ENCODE results near the gene SLC26A5.
A peak's percentile ranks its signal among the peaks of the same experiment; 100 is the strongest.
"Not testable (repeated sequence)": the region's sequence is repeated elsewhere in the genome, so short reads cannot be mapped to it uniquely, and the experiment has no call there.

The SLC26A5 gene

DNA sequence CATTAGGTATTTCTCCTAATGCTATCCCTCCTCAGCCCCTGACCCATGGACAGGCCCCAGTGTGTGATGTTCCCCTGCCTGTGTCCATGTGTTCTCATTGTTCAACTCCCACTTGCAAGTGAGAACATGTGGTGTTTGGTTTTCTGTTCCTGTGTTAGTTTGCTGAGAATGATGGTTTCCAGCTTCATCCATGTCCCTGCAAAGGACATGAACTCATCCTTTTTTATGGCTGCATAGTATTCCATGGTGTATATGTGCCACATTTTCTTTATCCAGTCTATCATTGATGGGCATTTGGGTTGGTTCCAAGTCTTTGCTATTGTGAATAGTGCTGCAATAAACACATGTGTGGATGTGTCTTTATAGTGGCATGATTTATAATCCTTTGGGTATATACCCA is 46.3 kb downstream of the SLC26A5 start:
- DNase-seq (ENCODE audit: low read depth), result not testable (repeated sequence)

DNA sequence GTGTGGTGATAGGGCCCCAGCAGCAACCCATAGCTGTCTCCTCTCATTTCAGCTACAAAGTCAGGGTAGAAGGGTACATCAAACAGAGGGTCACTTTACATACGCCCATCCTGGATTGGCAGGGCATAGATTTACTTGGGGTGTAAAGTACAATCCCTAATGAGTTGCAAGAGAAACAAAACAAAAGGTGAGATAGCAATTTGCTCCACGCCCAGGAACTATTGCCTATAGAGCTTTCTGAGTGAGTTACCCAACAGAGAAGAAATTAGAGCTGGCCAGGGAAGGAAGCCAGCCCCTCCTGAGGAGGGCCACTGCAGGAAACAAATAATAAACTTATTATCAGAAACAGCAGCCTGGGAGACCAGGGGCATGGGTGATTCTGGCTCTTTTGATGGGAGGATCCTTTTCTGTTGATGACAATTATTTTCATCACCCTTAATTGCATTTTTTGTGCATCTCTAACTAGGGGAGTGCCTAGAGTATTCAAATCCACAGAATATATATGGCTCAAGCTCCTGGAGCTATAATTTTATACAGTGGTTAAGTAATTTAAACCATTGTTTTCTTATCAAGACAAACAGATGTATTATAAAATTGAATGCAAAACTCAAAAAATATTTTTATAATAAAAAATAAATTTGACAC is 47.4 kb downstream of the SLC26A5 start:
- DNase-seq (ENCODE audit: low read depth), result no peak

DNA sequence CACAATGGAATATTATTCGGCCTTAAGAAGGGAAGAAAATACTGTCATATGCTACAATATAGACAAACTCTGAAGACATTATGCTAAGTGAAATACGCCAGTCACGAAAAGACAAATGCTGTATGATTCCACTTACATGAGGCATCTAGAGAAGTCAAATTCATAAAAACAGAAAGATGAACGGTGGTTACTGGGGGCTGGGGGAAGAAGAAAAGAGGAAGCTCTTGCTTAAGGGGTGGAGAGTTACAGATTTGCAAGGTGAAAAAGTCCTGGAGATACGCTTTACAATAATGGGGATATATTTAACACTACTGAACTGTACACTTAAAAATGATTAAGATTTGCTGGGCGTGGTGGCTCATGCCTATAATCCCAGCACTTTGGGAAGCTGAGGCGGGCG is 49.5 kb downstream of the SLC26A5 start:
- DNase-seq (ENCODE audit: low read depth), result no peak

DNA sequence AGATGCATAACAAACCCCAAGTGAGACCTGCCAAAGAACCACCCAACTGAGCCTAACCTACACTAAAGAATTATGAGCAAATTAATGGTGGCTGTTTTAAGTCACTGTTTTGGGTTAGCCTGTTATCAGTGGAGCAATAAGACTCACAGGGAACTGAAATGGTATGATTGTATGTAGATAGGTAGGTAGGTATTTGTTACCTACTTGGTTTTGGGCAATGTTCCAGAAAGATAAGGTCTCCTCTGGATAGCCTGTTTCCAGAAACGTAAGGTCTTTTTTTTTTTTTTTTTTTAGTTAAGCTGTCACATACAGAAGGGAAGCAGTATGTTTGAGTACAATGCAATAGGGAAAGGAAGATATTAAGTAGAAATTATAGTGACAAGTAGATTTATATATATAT is 50.9 kb downstream of the SLC26A5 start:
- DNase-seq (ENCODE audit: low read depth), result no peak

DNA sequence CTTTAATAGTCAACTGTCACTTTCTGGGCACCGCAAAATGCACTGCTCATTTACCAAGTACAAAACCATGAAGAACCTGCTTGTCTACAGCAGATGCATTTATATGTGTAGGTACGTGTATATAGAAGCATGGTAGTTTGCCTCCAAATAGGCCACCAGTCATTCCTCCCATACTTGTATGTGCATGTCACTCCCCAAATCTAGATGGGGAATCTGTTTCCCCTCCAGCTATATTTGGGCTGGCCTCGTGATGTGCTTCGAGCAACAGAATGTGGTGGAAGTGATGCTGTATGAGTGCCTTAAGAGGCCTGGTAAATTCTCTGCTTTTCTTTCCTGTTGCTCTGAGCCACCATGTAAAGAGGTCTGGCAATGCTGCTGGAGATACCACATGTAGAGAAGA is 51.4 kb downstream of the SLC26A5 start:
- DNase-seq (ENCODE audit: low read depth), result no peak

DNA sequence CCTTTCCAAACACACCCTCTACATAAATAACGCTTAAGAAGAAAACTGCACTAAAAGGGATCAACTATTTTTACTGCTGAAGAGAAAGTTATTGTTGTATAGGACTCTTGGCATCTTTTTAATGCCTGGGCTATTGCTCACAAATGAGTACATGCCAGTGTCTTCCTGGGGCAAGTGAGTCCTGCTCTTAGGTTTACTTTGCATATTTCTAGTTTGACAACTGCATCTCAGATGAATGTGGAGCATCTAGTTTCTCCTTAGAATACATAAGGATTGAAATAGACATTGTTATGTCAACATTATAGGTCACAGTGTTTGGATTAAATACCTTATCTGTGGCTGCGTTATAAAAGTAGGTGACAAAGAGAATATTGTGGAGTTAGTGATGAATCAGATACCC is 54.0 kb downstream of the SLC26A5 start:
- DNase-seq (ENCODE audit: low read depth), result no peak

DNA sequence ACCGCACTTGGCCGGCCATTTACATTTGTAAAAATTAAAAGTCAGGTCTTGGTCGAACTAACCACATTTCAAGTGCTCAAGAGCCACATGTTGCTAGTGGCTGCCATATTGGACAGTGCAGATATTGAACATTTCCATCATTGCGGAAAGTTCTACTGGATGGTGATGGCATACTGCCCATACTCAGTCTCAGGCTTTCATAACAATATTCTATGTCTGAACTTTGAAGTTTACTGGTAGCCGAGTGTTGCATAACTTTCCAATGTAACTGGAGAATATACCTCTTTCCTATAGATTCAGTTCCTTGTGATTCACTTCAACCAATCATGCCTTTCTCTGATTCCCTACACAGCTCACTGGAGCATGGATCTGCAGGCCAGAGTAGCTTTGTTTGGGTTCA is 54.9 kb downstream of the SLC26A5 start:
- DNase-seq (ENCODE audit: low read depth), result no peak

DNA sequence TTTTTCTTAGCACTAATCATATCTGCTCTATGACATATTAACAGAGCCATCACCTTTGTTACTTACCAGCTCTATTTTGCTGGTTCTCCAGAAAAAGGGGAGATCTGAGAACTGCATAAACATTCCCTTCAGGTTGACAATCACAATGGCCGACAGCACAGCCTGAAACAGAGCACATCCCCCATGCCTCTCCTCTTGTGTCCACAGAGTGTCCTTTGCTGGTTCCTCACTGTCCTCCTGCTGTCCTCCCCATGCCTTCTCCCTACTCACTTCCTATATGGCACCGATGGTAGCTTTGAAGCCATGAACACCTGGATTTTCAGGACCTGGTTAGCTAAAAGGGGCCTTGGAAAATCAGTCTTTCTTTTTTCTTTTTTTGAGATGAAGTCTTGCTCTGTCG is 56.7 kb downstream of the SLC26A5 start:
- DNase-seq (ENCODE audit: low read depth), result no peak

DNA sequence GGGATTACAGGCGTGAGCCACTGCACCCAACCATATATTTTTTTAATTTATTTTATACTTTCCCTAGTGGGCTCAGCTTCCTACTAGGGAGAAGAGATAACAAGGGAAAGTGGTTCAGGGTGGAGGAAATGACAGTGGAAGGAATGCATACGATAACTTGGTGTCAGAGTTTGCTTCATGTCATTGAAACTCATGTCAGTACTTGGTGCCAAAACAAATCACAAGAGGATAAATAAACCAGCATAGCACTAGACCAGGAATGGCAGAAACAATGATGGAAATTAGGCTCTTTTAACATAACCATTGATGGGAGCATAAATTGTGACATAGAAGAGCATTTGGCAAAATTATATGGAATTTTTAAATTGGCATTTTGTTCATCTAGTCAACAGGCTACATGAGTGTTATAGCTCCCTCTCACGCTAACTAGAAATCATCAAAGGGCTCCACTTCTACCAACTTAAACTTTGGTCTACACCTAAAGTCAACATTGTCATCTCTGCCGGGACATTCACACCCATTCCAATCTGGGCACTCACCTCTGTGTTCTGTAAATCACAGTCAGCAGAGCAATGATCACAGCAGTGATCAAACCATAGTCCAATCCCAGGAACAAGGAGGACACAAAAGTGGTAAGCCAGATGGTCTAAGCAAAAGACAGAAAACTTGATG is 57.4 kb downstream of the SLC26A5 start:
- DNase-seq (ENCODE audit: low read depth), result no peak

DNA sequence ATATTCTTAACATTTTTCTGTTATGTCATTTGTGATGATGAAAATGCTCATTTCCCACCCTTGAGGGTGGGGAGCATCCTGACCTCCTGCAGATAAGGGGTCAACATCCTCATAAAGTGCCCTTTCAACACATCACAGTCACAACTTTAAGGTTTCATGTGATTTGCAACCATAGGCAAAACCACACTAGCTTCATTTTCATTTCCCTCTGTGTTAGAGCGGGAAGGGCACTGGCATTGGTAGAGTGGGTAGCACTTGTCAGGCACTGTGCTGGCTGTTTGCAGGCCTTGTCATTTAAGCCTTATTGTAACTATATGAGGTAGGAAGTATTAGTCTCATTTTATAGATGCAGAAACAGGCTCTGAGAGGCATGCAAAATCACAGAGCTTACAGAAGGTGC is 58.8 kb downstream of the SLC26A5 start:
- no peak for DNase-seq (ENCODE audit: low read depth)

DNA sequence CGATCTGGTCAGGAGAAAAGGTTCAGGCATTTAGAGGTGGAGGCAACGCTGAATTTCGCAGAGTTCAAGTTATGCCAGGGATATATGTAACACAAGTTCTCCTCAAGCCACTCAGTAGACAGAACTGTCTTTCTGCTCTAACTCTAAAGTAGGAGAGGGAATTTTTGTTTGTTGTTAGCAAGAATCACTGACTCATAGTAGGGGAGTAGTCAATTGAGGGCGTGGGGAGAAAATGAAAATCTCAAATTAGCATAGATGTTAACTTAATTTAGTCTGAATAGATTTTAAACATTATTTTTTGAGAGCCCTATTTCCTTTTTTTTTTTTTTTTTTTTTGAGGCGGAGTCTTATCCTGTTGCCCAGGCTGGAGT is 64.0 kb downstream of the SLC26A5 start:
- DNase-seq (ENCODE audit: low read depth), result no peak

DNA sequence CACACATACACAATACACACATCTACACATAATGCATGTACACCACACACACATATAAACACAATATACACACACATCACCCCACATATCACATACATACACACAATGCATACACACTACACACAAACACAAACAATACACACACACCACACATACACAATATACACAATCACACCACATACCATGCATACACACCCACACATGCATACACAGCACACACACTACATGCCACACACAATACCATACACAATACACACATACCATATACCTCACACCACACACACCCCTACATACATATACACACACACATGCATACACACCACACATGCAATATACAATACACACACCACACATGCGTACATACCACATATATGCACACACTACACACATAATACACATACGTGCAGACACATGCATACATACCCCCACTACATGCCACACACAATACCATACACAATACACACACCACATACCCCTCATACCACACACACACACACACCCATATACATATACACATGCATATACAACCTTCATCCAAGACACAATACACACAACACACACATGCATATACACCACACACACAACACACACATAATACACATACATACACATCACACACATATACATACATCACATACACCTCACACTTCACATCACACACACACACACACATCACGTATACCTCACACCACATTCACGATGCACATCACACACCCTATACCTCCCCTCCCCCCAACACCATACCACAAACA is 64.6 kb downstream of the SLC26A5 start:
- no peak for DNase-seq (ENCODE audit: low read depth)

DNA sequence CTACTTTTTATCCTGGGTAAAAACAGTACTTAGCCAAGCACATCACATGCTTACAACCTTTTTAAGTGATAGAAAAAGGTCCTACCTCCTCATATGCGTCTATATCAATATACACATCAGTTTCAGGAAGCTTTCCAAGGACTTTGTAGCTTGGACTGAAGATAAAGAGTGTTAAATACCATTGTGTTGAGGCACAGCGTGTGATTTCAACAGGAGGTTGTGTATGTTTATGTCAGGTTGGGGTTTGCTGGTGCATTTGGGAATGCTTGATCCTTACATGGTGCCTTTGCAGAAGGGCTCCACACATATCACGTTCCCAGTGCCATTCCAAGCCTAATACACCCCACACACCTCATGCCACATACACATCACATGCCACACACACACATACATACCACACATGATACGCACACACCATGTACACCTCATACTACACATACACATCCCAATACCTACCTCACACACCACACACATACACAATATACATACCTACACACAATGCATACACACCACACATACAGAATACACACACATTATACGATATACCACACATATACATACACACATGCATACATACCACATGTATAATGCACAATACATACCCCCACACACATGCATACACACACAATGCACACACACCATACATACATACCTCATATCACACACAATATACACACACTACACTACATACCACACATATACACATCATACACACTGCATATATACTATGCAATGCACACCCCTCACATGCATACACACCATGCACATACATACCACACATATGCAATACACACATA is 65.4 kb downstream of the SLC26A5 start:
- no peak for DNase-seq (ENCODE audit: low read depth)

DNA sequence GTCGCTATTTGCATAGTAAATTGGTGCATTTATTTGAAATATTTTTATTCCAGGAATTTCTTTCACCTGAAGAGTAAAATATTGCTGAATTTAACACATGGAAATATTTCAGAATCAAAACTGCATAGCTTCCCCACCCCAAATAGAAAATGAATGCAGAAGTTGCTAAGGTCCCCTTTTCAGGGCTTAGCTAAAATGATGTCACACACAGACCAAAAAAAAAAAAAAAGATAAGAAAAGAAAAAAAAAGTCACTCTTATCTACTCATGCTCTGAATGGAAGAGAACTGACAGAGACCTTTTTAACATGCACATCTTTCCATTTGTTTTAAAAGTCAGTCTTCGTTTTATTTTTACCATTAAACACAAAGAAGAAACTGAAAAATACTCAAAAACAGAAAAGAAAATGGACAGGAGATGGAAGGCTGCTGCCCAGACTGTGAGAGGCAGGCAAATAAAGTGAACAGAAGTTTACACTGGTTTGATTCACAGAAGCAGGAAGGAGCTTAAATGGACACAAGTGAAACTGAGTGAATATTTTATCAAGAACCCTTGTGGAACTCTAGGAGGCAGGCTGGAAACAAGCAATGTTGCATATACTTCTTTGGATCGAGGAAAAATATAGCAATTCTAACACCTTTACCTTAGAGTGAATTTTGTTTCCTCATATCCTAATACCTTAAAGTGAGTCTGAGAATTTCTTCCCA is 66.6 kb downstream of the SLC26A5 start:
- no peak for DNase-seq (ENCODE audit: low read depth)

DNA sequence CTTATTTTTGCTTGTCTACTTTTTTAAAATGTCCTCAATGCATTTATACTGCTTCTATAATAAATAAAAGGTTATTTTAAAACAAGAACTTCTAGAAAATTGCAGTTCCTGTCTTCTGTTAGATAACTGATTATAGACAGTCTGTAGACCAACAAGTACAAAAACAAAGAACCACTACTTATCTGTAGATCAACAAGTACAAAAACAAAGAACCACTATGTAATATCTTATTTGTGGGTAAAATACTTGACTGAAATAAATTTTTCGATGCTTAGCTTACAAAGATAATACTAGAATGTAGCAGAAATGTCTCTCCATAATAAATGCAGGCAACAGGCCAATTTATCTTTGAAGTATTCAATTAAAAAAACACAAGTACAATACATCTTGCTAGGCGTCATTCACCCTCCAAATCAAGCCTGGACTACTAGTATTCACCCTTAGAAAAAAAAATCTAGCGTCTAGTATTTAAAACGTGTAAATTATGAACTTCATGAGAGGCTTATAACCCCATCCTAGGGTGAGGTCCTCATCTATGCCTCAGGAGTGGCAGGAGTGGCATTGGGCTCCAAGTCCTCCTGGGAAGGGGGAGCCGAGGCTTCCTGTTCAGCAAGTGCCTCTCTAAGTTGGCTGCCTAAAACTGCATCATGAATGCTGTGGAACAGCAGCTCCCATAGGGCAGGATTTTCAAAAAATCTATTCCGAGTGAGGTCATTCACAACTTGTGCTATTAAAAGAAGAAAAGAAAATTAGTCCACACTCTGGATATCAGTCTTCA is 72.0 kb downstream of the SLC26A5 start:
- DNase-seq (ENCODE audit: low read depth), result no peak

DNA sequence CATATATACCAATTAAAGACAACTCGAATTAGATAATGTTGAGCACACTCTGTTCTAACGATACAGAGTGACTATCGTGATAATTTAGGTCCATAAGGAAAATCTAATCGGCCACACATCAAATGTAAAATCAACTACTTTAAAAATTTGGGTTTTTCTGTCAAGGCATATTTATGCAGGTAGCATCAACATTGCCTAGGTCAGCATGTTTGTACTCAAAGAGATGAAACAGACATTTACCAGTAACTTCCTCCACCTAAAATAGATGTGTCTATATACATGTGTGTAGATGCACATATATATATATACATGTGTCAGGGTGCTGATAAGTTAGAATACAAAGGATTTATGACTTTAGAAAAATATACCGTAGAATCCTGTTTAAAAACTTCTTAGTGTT is 76.6 kb downstream of the SLC26A5 start:
- DNase-seq (ENCODE audit: low read depth), result no peak

DNA sequence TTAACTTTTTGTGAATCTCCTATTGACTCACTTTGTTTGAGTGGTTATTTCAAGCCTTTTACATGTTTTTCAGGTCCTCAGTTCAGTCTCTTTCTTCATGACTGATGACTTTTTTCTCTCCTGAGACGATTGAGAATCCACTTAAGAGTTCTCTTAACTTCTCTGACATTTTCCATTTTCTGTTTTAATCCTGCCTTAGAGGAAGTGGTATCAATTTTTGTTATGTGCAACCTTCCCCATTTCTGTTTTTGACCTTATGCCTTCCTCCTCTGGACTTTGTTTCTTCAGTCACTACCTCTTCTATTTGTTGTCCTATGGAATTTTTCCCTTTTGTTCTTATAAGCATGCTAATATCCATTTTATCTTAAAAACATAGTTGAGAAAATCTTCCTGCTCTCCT is 96.2 kb downstream of the SLC26A5 start:
- no peak for DNase-seq (ENCODE audit: low read depth)

DNA sequence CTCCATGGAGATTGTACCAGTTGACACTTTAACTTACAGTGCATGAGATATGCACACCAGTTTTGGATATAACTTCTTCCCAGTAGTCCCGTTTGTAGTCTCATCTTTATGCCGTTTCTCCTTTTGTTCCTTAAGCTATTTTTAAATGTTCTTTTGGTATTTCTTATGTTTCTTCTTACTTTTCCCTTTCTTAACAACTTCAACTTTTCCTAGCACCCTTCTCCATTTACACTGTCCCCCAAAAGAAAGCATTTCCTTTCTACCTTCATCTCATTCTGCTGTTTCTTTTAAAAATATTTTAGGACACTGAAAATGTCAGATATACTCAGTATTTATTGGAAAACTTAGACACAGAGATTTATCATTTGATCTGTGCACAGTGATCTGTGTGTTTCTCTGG is 97.0 kb downstream of the SLC26A5 start:
- no peak for DNase-seq (ENCODE audit: low read depth)

DNA sequence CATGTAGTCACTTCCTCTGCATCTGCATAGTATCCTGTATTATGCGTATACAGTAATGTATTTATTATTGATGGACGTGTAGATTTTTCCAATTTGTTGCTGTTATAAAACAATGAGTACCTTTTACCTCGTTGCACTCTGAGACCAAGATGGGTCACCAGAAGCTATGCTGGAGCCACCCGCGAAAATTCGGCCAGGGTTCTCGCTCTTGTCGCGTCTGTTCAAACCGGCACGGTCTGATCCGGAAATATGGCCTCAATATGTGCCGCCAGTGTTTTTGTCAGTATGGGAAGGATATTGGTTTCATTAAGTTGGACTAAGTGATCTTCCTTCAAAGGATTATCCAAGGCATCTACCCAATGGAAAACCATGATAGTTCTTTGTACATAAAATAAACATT is 97.6 kb downstream of the SLC26A5 start:
- no peak for DNase-seq (ENCODE audit: low read depth)

DNA sequence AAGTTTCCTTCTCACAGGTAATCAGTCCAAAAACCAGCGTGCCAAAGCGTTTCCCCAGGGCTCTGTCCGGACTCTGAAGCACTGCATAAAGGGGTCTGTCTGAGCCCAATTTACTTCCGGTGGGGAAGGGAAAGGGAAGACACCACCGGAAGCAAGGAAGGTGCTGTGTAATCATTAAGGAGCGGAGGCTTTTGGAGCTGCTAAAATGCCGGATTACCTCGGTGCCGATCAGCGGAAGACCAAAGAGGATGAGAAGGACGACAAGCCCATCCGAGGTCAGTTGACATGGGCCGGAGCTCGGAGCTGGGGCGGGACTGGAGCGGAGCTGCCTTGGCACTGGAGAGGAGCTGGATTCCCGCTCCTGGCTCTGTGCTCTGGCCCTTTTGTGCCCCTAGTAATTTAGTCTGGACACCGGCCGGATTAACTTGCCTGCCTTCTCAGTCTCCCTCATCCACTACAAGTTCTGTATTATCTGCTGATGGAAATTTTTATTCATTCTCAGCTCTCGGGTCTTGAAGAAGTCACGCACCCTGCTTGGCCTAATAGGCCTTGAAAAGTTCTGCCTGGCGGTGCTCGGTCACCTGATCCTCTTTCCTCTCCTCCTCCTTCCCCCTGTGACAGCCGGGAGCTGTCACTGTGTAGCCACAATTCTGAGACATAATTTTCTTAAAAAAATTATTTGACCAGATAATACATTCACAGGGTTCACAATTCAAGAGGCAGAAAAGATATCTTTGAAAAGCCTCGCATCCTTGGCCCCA is 98.3 kb downstream of the SLC26A5 start, which contains the start of gene PSMC2:
PSMC2 (plus strand) TSS at position 137 of the 761 bp plus-strand sequence; CDS start at position 206, 69 bp downstream.
- DNase-seq (ENCODE audit: low read depth), result peak; percentile 64
